Measurements from ENCODE around the gene DNAAF2.
A peak's percentile ranks its signal among the peaks of the same experiment; 100 is the strongest.

DNAAF2 gene

DNA sequence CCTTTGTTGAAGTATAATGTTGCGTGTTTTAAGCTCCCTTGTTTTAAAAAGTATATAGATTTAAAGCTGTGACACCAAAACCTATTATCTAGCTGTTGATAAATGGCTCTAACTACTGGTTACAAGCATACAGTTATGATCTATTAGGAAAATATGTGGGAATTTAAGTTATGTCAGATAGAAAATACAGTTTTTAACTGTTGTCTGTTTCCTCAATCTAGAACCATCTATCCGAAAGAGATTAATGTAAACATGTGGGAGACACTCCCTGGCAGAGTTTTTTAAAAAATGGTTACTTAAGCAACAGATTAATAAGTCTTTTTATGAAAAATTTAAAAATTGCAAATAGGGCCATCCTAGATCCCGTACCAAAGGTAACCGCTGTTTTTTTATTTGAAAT lies 22.8 kb downstream of the DNAAF2 start:
- TF ChIP-seq, protein P1, sequence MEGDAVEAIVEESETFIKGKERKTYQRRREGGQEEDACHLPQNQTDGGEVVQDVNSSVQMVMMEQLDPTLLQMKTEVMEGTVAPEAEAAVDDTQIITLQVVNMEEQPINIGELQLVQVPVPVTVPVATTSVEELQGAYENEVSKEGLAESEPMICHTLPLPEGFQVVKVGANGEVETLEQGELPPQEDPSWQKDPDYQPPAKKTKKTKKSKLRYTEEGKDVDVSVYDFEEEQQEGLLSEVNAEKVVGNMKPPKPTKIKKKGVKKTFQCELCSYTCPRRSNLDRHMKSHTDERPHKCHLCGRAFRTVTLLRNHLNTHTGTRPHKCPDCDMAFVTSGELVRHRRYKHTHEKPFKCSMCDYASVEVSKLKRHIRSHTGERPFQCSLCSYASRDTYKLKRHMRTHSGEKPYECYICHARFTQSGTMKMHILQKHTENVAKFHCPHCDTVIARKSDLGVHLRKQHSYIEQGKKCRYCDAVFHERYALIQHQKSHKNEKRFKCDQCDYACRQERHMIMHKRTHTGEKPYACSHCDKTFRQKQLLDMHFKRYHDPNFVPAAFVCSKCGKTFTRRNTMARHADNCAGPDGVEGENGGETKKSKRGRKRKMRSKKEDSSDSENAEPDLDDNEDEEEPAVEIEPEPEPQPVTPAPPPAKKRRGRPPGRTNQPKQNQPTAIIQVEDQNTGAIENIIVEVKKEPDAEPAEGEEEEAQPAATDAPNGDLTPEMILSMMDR (IDR thresholded peaks at IDR 0.05; ENCODE audit: low read depth, low read length, missing control alignments): no peak
- H3K4me3 ChIP-seq (replicated peaks; ENCODE audit: low read depth, low read length): no peak overlapping the region
- DNase-seq (ENCODE audit: extremely low read depth, low read depth): no peak

DNA sequence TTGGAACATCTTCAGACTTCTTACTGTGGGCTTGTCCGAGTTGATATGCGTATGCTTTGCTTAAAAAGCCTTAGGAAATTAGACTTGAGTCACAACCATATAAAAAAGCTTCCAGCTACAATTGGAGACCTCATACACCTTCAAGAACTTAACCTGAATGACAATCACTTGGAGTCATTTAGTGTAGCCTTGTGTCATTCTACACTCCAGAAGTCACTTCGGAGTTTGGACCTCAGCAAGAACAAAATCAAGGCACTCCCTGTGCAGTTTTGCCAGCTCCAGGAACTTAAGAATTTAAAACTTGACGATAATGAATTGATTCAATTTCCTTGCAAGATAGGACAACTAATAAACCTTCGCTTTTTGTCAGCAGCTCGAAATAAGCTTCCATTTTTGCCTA lies 27.5 kb downstream of the DNAAF2 start:
- TF ChIP-seq, protein P1 (IDR thresholded peaks at IDR 0.05; ENCODE audit: low read depth, low read length, missing control alignments): no peak
- no peak overlapping the region for H3K4me3 ChIP-seq (replicated peaks; ENCODE audit: low read depth, low read length)
- no peak for DNase-seq (ENCODE audit: extremely low read depth, low read depth)

DNA sequence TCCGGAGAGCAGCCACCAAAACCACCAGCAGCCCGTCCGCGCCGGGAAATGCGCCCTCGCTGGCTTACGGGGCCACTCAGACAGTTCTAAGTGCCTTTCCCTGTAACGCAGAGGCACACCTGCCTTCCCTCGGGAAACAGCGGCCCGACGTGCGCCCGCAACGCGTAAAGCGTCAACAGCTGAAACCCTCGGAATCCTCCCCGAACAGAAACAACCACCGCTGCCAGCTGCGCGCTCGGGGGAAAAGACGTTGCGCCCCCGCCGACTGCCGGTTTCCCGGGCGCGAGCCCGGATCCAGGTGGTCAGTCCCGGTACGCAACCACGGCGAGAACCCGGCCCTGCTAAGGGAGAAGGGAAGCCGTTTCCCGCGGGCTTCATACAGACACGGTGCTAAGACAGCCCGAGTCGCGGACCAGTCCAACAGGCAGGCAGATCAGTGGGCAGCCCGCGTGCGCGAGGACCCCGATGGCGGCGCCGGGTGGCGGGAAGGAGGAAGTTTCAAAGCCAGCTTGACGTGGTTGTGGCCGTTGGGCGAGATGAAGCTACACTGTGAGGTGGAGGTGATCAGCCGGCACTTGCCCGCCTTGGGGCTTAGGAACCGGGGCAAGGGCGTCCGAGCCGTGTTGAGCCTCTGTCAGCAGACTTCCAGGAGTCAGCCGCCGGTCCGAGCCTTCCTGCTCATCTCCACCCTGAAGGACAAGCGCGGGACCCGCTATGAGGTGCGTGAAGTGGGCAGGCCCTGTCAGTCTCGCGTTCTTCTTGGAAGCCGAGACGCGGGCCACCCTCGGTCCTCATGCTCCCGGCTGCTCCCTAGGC lies 36.4 kb downstream of the DNAAF2 start, which contains the start of gene LRR1:
Gene LRR1, plus strand, starts transcription at position 456 of the 816 bp plus-strand sequence. Its CDS starts 81 bp downstream, at position 537.
- peak within 1 kb of the TSS; percentile 95 for H3K4me3 ChIP-seq (replicated peaks; ENCODE audit: low read depth, low read length)
- DNase-seq (ENCODE audit: extremely low read depth, low read depth): no peak
- TF ChIP-seq, protein P1 (IDR thresholded peaks at IDR 0.05; ENCODE audit: low read depth, low read length, missing control alignments): no peak

DNA sequence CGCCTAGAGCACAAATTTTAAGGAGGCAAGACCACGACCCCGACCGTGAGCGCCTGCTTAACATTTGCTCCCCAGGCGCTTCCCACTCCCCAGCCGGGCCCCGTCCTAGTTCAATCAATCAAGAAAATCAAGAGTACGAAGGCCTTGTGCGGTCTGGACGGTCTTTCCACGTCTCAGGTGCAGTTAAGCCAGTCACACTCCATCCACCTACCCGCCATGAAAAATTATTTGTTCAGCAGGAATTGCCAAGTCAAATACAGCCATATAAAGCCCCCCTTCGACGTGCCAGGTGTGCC lies 36.9 kb downstream of the DNAAF2 start:
- DNase-seq (ENCODE audit: extremely low read depth, low read depth): no peak
- peak overlapping the region; percentile 95 for H3K4me3 ChIP-seq (replicated peaks; ENCODE audit: low read depth, low read length)
- TF ChIP-seq, protein P1 (IDR thresholded peaks at IDR 0.05; ENCODE audit: low read depth, low read length, missing control alignments): no peak

DNA sequence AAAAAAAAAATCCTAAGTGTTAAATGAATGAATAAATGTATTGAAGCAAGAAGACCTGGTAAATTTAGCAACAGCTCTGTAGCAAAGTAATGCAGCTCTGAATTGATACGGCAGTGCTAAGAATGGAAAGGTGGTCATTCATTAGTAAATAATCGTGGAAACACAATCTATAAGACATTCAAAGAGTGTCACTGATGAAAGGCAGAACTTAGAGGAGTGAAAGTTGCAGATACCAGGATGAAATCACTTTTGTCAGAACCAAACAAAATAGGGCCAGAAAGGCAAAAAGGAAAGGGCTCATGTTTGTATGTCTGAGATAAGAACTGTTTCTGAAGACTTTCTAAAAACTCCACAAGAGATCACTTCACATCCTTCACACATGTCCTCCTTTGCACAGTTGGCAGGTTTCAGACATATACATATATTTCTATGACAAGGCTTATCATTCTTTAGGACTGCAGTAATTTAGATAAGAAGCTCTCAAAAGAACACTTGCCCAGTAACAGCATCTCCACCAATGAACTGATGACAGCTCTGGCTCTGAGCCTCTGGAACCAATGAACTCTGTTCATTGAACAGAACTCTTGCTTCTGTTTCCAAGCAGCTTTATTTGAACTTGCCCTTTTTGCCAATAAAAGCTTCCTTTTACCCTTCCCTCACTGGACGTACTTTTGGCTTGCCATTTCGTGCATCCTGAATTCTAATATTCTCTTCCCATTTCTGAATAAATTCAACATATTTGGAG lies 40.5 kb downstream of the DNAAF2 start:
- H3K4me3 ChIP-seq (replicated peaks; ENCODE audit: low read depth, low read length): no peak overlapping the region
- TF ChIP-seq, protein P1 (IDR thresholded peaks at IDR 0.05; ENCODE audit: low read depth, low read length, missing control alignments): no peak
- DNase-seq (ENCODE audit: extremely low read depth, low read depth): peak; percentile 59

DNA sequence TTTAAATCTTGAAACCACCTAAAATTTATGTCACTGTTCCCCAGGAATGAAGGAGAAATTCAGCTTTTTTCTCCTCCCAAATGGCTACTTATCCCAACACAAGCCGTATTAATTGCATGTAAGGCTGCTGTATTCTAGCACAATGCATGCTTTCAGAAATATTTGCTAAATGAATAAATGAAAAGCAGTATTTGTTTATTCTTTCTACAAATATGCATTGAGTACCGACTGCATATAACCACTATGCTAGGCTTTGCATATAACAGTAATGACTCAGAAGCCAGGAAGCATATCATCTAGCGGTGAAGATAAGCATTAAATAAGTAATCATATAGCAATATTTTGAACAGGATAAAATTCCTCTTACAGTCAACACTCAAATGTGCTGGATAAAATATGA lies 42.0 kb downstream of the DNAAF2 start:
- no peak overlapping the region for H3K4me3 ChIP-seq (replicated peaks; ENCODE audit: low read depth, low read length)
- no peak for DNase-seq (ENCODE audit: extremely low read depth, low read depth)
- TF ChIP-seq, protein P1 (IDR thresholded peaks at IDR 0.05; ENCODE audit: low read depth, low read length, missing control alignments): no peak
